DMS 273 (cell line): Measurements from ENCODE around the gene CGGBP1.

ENCODE experiments used
- DNase-seq: peaks from one replicate; lab custom pipeline; 2025; ENCODE audit not compliant: unreplicated experiment; lab: John Stamatoyannopoulos, UW

The CGGBP1 gene, protein sequence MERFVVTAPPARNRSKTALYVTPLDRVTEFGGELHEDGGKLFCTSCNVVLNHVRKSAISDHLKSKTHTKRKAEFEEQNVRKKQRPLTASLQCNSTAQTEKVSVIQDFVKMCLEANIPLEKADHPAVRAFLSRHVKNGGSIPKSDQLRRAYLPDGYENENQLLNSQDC

DNA sequence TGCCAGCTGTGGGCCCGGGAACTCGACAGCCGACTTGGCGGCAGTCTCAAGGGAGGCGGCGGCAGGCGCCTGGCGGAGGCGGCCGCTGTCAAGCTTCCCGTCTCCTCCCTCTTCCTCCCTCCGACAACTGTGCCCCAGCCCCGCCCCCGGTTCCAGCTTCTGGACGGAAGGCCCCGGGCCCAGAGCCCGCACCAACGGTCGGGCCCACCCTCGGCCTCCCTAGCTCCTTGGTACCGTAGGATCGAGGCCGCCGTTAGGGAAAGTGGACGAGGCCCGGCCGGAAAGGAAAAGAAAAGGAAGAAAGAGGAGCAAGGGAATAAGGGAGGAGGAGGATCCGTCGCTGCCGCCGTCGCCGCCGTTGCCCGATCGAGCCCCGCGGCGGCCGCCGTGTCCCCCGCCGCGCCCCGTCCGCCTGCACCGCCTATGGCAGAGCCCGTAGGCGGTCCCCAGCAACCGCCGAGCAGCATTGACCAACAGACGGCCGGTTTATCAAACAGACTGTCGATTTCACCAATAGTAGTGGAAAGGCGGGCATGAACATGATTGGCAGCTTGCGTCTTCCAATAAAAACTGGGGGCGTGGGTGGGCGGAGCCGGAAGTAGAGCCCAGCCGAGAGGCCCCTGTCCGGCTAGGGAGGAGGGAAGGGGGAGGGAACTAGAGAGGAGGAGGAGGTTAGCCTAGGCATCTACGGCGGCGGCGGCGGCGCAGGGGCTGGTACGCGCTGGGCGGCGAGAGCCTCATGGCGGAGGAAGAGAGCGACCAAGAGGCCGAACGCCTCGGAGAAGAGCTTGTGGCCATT lies at the start of gene CGGBP1, which contains the start of gene ZNF654:
Gene CGGBP1, minus strand, starts transcription at position 425 of the 799 bp plus-strand sequence. CDS start 3,029 bp downstream, outside the sequence.
Gene ZNF654, plus strand, starts transcription at position 675 of the 799 bp plus-strand sequence. Its CDS starts 65 bp downstream, at position 740.
- peak; percentile 97 for DNase-seq

DNA sequence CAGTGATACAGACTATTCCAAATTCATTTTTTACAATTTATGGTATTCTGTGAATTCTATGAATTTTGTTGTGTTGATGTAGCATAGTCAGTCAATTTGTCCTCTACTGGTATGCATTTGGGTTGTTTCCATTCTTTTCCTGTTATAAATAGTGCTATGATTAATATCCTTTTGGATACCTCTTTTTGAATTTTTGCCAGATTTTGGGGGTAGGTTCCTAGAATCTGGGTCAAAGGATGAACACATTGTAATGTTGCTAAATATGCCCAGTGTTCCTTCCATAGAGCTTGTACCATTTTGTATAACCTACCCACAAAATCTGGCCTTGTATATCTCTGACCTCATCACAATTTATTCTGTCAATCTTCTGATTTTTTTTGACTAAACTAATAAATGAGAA lies 46.5 kb upstream of the CGGBP1 start:
- no peak for DNase-seq

DNA sequence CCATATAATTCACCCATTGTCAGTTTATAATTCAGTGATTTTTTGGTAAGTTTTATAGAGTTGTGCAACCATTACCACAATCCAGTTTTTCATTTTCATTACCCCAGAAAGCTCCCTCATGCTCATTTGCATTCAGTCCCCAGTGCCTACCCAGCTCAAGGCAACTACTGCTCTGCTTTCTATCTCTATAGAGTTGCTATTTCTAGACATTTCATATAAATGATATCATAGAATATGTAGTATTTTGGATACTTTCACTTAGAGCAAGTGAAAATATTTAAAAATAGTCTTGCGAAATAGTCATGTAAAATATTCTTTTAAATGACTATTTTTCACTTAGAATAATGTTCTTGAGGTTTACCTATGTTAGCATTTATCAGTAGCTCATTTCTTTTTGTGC lies 42.3 kb upstream of the CGGBP1 start:
- DNase-seq = no peak

DNA sequence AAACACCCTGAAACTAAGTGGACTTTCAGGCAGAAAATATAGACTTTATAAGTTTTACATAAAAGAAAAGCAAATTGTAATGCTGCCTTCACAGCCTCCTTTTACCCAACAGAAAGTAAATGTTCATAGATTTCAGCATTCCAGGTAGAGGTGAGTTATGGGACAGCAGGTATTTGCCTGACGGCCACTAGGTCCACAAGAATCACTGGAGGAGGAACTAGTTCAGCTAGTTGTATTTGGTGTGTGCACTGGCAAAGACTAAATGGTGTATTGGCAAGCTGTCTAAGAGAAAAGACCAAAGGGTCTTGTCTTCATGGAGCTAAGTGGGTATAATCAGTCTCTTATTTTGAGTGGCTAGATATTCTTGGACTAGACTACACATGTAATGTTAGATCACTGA lies 34.5 kb upstream of the CGGBP1 start:
- DNase-seq = no peak

DNA sequence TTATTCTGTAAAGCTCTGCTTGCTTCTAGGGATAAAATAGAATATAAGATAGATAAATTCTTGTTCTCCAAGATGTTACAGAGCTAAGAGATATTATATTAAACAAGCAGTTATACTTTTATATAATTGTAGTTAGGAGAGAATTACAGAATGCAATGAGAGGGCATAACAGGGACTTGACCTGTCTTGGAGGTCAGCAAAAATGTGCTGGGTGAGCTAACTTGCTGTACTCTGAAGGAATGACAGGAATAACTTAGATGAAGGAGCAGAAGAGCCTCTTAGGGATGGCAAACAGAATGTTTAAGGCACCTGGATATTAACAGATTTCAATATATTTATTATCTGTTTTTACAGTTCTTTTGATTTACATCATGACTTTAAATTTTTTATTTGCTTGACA lies 33.5 kb upstream of the CGGBP1 start:
- DNase-seq = no peak

DNA sequence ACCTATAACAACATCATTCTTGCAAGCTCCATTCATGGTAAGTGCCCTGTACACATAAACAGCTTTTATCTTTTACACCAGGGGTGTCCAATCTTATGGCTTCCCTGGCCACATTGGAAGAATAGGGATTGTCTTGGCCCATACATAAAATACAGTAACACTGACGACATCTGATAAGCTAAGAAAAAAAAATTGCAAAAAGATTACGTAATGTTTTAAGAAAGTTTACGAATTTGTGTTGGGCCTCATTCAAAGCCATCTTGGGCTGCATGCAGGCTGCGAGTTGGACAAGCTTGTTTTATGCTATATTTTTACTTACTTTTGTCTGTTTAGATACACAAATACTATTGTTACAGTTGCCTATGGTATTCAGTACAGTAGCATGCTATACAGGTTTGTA lies 31.9 kb upstream of the CGGBP1 start:
- no peak for DNase-seq

DNA sequence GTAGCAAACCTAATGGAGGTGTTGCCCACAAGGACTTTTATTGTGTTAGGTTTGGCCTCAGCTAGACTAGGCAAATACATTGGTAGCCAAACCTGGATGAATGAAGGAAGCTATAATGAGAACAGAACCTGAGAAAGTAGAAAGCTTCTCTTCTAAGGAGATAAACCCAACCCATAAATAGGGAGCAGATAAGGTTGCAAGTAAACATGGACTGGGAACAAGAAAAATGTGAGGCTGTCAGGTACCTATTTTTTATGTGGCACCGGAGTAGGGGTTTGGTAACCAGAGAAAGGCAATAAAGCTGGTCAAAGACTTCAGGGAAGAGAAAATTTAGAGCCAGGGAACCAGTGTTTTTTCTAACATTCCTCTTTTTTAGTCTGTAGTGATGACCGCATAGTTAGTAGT lies 25.3 kb upstream of the CGGBP1 start:
- no peak for DNase-seq

DNA sequence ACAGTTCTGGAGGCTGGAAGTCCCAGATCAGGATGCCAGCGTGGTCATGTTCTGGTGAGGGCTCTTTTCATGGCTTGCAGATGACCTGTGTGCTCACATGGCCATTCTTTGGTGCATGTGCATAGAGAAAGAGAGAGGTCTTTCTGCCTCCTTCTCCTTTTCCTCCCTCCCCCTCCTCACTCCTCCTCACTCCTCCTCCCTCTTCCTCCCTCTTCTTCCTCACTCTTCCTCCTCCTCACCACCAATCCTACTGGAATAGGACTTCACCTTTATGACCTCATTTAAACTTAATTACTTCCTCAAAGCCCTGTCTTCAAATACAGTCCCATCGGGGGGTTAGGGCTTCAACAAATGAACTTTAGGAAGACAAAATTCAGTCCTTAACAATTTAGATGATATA lies 24.0 kb upstream of the CGGBP1 start:
- no peak for DNase-seq

DNA sequence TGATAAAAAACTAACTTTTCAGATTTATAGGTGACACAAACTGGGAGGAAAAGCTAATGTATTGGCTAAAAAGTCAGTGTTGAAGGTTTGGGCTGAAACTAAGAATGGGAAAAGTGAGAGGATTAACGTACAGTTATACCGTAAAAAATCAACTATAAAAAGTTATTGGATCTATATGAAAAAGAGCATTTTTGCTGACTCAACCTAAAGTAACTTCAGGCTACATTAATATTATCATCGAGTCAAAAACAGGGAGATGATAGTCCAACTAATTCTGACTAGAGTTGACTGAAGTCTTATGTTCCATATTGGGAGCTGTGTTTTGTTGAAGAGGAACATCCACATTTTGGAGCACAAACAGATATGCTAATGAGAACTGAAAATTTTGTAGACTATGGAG lies 20.1 kb upstream of the CGGBP1 start:
- no peak for DNase-seq

DNA sequence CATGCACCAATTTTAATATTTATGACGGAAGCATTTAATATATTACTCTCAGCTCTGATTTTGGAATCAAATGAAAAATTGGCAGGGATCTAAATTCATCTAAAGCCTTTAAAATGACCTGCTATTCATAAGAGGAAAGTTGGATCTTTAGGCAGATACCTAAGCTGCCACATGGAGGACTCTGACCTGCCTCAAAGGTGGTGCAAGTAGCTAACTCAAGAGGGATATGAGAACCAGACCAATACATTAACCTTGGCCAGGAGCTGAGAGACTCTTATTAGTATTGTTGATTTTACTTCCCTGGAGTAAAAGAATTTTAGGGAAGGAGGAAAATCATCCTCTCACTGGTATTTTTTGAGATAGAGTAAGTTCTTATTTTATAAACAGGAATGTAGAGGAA lies 17.9 kb upstream of the CGGBP1 start:
- no peak for DNase-seq

DNA sequence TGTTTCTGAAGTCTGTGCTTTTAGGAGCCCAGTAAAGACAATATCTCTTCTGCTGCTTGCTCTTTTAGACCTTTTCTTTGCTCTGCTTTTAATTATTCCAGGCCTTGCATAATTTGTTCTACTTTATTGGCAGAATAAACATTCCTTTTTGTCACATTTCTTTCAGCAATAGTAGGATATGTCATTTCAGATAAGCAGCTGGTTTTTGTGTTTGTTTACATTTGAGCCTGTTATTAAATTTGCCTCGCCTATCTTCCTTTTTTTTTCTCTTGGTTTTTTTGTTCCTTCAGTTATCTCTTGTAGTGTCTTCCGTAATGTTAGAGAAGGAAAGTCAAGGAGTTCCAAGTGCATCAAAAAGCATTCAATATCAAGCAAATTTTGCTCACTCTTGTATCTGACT lies 16.7 kb upstream of the CGGBP1 start:
- no peak for DNase-seq

DNA sequence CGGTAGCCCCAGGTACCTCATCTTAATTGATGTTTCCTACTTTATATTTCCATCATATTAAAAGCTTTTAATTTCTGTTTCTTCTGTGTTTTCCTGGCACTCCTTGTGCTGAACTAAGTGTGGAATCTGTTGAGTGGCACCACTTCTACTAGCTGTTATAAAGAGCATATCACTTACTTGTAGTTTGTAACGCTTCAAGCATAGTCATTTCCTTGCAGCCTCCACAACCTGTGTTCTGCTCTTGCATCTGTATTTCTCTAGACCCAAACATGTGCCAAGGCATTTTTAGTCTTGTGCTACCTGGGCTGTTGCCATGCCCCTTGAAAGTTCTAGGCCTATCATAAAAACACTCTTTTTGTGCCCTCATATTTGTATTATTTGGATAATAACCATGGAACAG lies 16.3 kb upstream of the CGGBP1 start:
- DNase-seq = no peak

DNA sequence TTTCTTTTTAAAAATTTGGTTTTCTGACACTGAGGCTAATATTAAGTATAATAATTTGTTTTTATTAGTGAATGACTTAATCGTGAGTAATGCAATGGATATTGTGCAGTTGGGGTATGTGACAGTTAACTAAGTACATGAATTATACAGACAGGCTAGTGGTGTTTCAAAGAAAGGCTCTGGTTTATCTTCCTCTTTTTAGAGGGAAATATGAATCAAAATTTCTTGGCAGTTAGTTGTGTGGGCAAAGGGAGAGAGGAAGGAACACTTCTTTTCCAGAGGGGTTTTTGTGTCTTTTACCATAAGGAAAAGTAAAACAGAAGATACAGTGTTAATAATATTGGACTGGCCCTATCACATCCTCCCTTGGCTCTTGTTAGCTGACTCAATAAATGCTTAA lies 2.9 kb upstream of the CGGBP1 start:
- DNase-seq = no peak

DNA sequence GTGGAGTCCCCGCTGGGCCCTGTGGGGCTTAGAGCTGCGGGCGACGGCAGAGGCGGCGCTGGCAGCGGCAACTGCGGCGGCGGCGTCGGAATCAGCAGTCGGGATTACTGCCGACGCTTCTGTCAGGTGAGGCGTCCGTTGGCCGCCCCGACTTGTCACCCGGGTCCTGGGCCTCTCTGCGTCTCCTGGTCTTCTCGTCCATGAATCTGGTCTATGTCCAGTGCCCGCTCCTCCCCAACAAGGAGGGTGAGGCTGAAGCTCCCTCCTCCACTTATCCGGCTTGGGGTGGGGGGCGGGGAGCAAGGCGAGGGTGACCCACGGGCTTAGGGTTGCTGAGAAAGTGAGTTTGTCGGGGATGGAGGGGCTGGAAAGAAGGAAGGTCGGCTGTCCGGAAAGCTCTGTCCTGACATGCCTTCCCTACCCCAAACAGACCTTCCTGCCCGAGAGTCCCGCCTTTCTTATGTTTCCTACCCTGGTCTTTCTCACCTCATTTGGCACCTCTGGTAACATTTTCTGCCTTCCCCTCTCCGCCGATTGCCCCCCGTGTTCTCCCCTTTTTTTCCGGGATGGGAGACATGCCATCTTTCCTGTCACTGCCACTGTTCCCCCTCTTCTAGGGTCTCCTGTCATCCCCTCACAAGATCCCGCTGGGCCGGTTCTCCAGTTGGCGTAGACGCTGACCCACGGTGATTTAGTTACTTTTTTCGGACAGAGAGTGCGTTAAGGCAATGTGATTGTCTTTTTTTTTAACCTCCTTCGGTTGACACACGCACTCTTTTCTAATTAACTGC lies 770 bp upstream of the CGGBP1 start:
- peak; percentile 44 for DNase-seq

DNA sequence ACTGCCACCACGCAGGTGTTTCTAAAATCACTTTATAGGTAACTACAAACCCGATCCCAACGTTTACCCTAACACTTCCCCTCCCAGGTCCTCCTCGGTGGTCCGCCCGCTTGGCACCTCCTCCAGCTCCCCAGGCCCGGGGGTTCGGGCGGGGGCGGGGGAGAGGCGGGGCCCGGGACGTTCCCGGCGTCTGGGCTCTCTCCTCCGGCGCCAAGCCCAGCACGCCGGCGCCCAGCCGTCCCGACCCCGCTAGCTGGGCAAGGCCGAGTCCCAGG lies 562 bp downstream of the CGGBP1 start:
- DNase-seq = no peak

DNA sequence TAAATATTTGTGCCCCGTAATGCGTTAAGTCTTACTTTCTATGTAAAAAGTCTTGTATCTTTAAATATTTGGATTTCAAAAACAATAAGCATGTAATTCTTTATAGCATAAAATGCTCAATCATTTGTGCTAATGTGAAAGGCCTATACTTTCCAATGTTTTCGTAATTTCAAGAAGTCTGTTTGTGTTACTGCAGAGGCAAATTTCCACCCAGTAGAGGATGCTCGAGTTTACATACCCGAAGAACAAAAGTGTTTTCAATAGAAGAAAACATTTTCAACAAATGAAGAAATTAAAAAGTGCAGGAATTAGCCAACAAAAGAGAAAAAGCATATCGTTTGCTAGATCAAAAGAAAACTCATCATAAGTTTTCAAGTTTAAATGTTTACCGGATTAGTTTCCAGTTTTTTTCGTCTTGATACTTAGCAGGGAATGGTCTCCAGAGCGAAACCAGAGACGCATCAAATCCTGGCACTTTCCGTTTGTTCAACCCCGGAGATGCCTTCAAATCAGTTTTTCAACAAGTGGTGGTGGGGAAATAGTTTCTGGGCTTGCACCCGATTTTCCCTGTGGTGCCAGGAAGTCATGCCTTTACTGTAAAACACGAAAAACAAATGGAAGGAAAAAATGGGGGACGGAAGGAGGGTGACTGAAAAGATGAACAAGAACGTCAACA lies 1.0 kb downstream of the CGGBP1 start:
- no peak for DNase-seq

DNA sequence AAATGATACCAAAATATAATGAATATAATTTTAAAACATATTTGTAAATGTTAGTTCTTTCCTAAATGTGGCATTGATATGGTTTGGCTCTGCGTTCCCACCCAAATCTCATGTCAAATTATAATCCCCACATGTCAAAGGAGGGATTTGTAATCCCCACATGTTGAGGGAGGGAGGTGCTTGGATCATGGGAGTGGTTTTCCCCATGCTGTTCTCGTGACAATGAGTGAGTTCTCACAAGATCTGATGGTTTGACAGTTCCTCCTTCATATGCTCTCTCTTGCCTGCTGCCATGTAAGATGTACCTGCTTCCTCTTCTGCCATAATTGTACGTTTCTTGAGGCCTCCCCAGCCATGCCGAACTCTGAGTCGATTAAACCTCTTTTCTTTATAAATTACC lies 12.0 kb downstream of the CGGBP1 start:
- DNase-seq = no peak

DNA sequence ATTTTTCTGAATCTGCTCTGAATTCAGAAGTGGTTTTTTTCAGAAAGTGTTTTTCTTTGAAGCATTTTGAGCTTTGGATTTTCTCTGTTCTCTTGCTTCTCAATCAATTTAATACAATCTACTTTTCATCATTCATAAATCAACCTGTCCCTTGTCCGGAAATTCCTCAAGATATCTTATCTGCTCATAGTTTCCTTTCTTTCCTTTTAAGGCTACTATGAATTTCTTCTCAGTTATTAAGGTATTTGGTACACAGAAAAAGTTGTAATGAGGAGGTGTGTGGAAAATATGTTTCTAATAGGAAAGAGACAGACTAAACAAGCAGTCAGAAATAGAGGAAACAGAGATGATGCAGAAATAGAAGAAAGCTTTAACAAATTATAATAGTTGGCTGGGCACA lies 14.4 kb downstream of the CGGBP1 start:
- DNase-seq = no peak

DNA sequence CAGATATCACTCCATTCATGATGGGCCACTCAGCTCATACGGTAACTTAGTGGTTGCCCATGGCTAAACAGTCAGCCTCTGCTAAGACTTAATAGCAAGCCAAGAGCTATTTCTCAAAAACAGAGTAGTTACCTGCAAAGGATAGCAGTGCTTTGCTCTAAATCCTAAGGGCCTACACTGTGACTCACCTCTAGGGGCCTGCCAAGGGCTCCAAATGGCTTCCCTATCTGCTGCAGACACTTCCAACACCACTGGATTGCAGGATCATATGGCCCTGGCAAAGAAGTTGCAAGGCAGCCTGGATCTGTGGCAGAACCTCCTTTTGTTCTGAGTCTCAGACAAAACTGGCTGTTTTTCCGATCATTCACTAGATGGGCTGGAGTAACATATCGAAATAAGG lies 17.8 kb downstream of the CGGBP1 start:
- DNase-seq = peak; percentile 17

DNA sequence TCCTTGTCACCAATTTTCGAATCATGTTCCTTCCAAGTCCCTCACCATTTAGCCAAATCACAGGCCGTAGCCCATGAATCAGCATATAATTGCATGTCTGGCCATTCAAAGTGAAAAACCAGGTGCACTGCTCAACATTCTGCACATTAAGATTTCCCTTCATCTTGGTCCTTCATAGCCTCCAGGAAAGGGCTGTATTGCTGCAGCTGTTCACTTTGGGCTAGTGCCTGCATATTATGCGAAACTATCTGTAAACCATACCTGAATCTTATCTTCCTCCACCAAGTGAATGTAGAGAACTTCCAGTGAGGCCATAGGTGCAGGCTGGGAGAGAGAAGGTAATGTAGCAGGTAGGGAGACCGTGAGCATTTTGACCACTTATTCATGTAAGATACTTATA lies 18.3 kb downstream of the CGGBP1 start:
- no peak for DNase-seq

DNA sequence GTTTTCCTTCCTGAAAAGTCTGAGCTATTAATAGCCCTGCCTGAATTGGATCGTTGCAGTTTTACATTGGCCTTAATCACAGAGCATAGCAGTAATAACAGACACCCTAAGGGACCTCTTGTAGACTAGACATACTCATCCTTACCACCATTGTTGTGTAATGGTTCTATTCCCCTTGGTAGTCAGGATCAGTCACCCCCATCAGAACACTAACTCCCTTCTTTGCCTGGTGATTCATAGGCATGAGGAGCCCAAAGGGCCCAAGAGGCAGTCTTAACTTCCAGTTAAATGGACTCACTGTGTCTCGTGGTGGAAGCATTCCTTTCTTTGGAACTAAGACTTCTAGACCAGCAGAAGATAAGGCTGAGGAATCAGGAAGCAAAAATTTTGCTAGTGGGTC lies 20.2 kb downstream of the CGGBP1 start:
- no peak for DNase-seq

DNA sequence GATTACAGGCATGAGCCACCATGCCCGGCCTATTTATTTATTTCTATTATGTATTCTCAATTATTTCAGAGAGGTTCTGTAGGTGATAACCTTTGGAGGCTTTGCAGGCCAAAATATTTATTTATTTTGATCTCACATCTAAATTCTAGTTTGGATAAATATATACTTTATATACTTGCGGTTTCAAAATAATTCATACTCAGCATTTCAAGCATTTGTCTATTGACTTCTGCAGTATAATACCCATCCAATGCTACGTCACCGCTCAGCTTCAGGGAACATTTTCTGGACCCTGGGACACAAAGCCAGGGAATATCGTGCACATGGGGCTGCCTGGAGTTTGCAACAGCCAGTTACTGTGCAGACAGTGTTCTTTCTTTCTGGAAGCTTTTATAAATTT lies 22.6 kb downstream of the CGGBP1 start:
- no peak for DNase-seq
